Measurements from ENCODE around the gene TBC1D20. TPM values are rescaled to one million over a fixed set of nuclear protein-coding genes. Genes with fewer than 3 reads are reported as not detected.

Gene TBC1D20
- total RNA-seq, 1 experiment from 2014 or later, result 42.1 TPM

GRCh38 chr20:407133-407952, 55.0 kb downstream of the TBC1D20 start:
- Histone ChIP-seq H3K4me1 (ENCODE audit: control insufficient read depth, insufficient read depth, low read length) (peaks cover 18% of the 10 kb centered on the region), H3K9me3 (ENCODE audit: control insufficient read depth, insufficient read depth, low read depth, low read length) (peaks cover 6% of the 10 kb centered on the region; the same call in 1 of the 2 replicates), H3K27ac (ENCODE audit: low read length) (peak overlapping the region; percentile 86), H3K36me3 (ENCODE audit: control insufficient read depth, insufficient read depth, low read length) (peaks cover 8% of the 10 kb centered on the region), H3K27me3 (ENCODE audit: control insufficient read depth, insufficient read depth, low read length) (no peaks in the 10 kb centered on the region), H3K4me3 (ENCODE audit: low read depth in 2 of 2, low read length in 2 of 2) (peak overlapping the region; percentile 47 to 65)
- CTCF ChIA-PET, result interaction anchor here (0.7 to 1.1 kb wide), 2 partner anchors 24 to 47 kb away, joined by 3 to 4 read pairs; no protein-coding TSS in a partner anchor
- no TSS peak for BruUV-seq (replicated peaks)
- POLR2A ChIA-PET, result interaction anchor here (0.6 kb wide), 1 partner anchor 52 kb away, joined by 4 read pairs; no protein-coding TSS in a partner anchor
- no peak for TF ChIP-seq TCF7L2 (IDR thresholded peaks at IDR 0.05; ENCODE audit: low read depth, low read length)
- TF ChIP-seq POLR2AphosphoS5 (IDR thresholded peaks at IDR 0.05; ENCODE audit: low read depth, low read length), result peak; percentile 77; the same call in 1 of the 2 replicates
- ATAC-seq, result peak; percentile 90
- in situ Hi-C loops (cut with HindIII; ENCODE audit: low pct_unique_long_range_greater_than_20kb, low sequenced_read_pairs) (no loop called here), intact Hi-C loops (cut with micrococcal nuclease; ENCODE audit: unreplicated experiment) (no loop called here)
- DNase-seq (ENCODE audit: low read depth, low spot score), result peak; percentile 67

GRCh38 chr20:406200-407132, 55.9 kb downstream of the TBC1D20 start:
- ChIA-PET POLR2A (interaction anchor here (0.6 kb wide), 1 partner anchor 26 kb away, joined by 3 read pairs; the partner anchor contains the start of gene TRIB3), CTCF (interaction anchor here (0.7 kb wide), 1 partner anchor 48 kb away, joined by 3 read pairs; no protein-coding TSS in a partner anchor)

More at GRCh38 chr20:406200-407132, 55.9 kb downstream of the TBC1D20 start:
- intact Hi-C loops (cut with micrococcal nuclease; ENCODE audit: unreplicated experiment), result no loop called here
- no peak for DNase-seq (ENCODE audit: low read depth, low spot score)
- in situ Hi-C loops (cut with HindIII; ENCODE audit: low pct_unique_long_range_greater_than_20kb, low sequenced_read_pairs), result no loop called here
- Histone ChIP-seq H3K4me1 (ENCODE audit: control insufficient read depth, insufficient read depth, low read length) (peaks cover 24% of the 10 kb centered on the region), H3K4me3 (ENCODE audit: low read depth in 2 of 2, low read length in 2 of 2) (peak overlapping the region in 1 of 2 experiments; percentile 65; a peak in 3 of 4 replicates), H3K27me3 (ENCODE audit: control insufficient read depth, insufficient read depth, low read length) (no peaks in the 10 kb centered on the region), H3K36me3 (ENCODE audit: control insufficient read depth, insufficient read depth, low read length) (peaks cover 8% of the 10 kb centered on the region), H3K27ac (ENCODE audit: low read length) (peak overlapping the region; percentile 86), H3K9me3 (ENCODE audit: control insufficient read depth, insufficient read depth, low read depth, low read length) (peaks cover 6% of the 10 kb centered on the region; the same call in 1 of the 2 replicates)
- no peak for ATAC-seq
- TF ChIP-seq CTCF (IDR thresholded peaks at IDR 0.05) (no peak), TCF7L2 (IDR thresholded peaks at IDR 0.05; ENCODE audit: low read depth, low read length) (no peak), REST (IDR thresholded peaks at IDR 0.05; ENCODE audit: insufficient read depth in 1 of 2, low read depth in 2 of 2, low read length in 1 of 2) (no peak), SIN3A (IDR thresholded peaks at IDR 0.05; ENCODE audit: borderline replicate concordance, insufficient read depth, low read depth, low read length) (no peak), POLR2AphosphoS5 (IDR thresholded peaks at IDR 0.05; ENCODE audit: low read depth, low read length) (no peak)
- TSS peak; percentile 90 for BruUV-seq (replicated peaks)
